OCI-LY7 (cell line): ENCODE data around the gene KHSRP. TPM values are rescaled to one million over a fixed set of nuclear protein-coding genes. Genes with fewer than 3 reads are reported as not detected.

Source experiments
- BruUV-seq: library from RNA; stranded (reverse); fragments of 400-500 nt; replicated peaks from 2 replicates; lab custom pipeline; 2021; lab: Mats Ljungman, UMichigan
- CTCF ChIA-PET: fragments of 300-600 bp; sonication (Branson Sonifier 250); formaldehyde crosslinking; loops from one replicate; lab custom pipeline; 2022; ENCODE audit warnings: antibody characterized with exemption; ENCODE audit not compliant: unreplicated experiment; lab: Charles Lee
- POLR2A ChIA-PET: fragments of 300-600 bp; sonication (Branson Sonifier 250); formaldehyde crosslinking; loops from one replicate; lab custom pipeline; 2022; ENCODE audit warnings: antibody characterized with exemption; lab: Charles Lee
- DNase-seq: peaks from one replicate; pipeline ENCODE4 v3.0.0-alpha.2; 2015; ENCODE audit warnings: low spot score
- H2AFZ ChIP-seq: fragments of 200-600 bp; sonication (generic), shearing (Covaris generic); 2 replicates; pipeline ENCODE4 v1.6.1; 2014; ENCODE audit warnings: mild to moderate bottlenecking, antibody characterized with exemption, low read length, moderate library complexity
- H3K27ac ChIP-seq: fragments of 200-600 bp; sonication (generic); 2 replicates; pipeline ENCODE4 v1.5.1; 2014; ENCODE audit warnings: mixed run types, low read depth, mild to moderate bottlenecking, moderate library complexity, low read length, inconsistent platforms; ENCODE audit not compliant: poor library complexity, severe bottlenecking
- H3K36me3 ChIP-seq: fragments of 200-600 bp; sonication (generic); 2 replicates; pipeline ENCODE4 v1.6.1; 2014; ENCODE audit warnings: mild to moderate bottlenecking, antibody characterized with exemption, low read length, moderate library complexity, mixed read lengths; ENCODE audit not compliant: insufficient read depth
- H3K4me1 ChIP-seq: fragments of 200-600 bp; sonication (generic); 2 replicates; pipeline ENCODE4 v1.5.1; 2014; ENCODE audit warnings: mild to moderate bottlenecking, low read length; ENCODE audit not compliant: insufficient read depth, poor library complexity, severe bottlenecking
- H3K4me2 ChIP-seq: fragments of 200-600 bp; sonication (generic); 2 replicates; pipeline ENCODE4 v1.6.1; 2014; ENCODE audit warnings: mild to moderate bottlenecking, low read length
- H3K4me3 ChIP-seq: fragments of 200-600 bp; sonication (generic); 2 replicates; pipeline ENCODE4 v1.5.1; 2014; ENCODE audit warnings: mild to moderate bottlenecking, low read depth, low read length; ENCODE audit not compliant: poor library complexity, severe bottlenecking
- H3K79me2 ChIP-seq: fragments of 200-600 bp; sonication (generic); 2 replicates; pipeline ENCODE4 v1.6.1; 2016; ENCODE audit warnings: low read depth, mild to moderate bottlenecking, low read length, moderate library complexity, mixed read lengths; ENCODE audit not compliant: insufficient read depth
- H3K9me2 ChIP-seq: fragments of 200-600 bp; sonication (generic); 2 replicates; pipeline ENCODE4 v1.6.1; 2016; ENCODE audit warnings: mild to moderate bottlenecking, low read length, mixed read lengths; ENCODE audit not compliant: insufficient read depth
- H3K9me3 ChIP-seq: fragments of 200-600 bp; sonication (generic); 2 replicates; pipeline ENCODE4 v1.6.1; 2014; ENCODE audit warnings: mild to moderate bottlenecking, mixed run types, low read length, mixed read lengths
- H4K20me1 ChIP-seq: fragments of 200-600 bp; sonication (generic); 2 replicates; pipeline ENCODE4 v1.6.1; 2014; ENCODE audit warnings: mild to moderate bottlenecking, antibody characterized with exemption, low read length, moderate library complexity, mixed read lengths; ENCODE audit not compliant: insufficient read depth
- CTCF ChIP-seq: fragments of 200-600 bp; sonication (generic); conservative IDR thresholded peaks from 2 replicates; pipeline ENCODE4 v1.5.1; 2014; ENCODE audit warnings: mild to moderate bottlenecking, antibody characterized with exemption, low read length, moderate library complexity, mixed read lengths
- EZH2phosphoT487 ChIP-seq: fragments of 200-600 bp; sonication (generic); IDR thresholded peaks from 2 replicates; pipeline ENCODE4 v1.6.1; 2018; ENCODE audit warnings: low read depth, borderline replicate concordance, mild to moderate bottlenecking, mixed run types, antibody characterized with exemption, low read length, moderate library complexity, mixed read lengths
- intact Hi-C: fragments of 100-400 bp; cut with micrococcal nuclease; formaldehyde crosslinking; loops from one replicate; pipeline ENCODE4 v1.10.0; 2022; ENCODE audit not compliant: unreplicated experiment
- total RNA-seq, 2 experiments: library from RNA; depleted of rRNA in 1 of 2; stranded (reverse); fragments of >200 nt in 1 of 2; shearing (Covaris generic) in 1 of 2; gene quantifications; 2 replicates each; pipeline ENCODE4 v1.2.3, GENCODE V29; 2014 to 2022

KHSRP gene
- total RNA-seq, 2 experiments from 2014 or later: 255 to 499 TPM

GRCh38 chr19:6439743-6440142 lies 15.1 kb upstream of the KHSRP start:
- ChIA-PET CTCF (no interaction called here), POLR2A (no interaction called here)
- Histone ChIP-seq H3K4me2 (no peak overlapping the region), H3K9me3 (no peaks in the 10 kb centered on the region), H3K4me3 (no peak overlapping the region), H2AFZ (no peak overlapping the region), H4K20me1 (no peaks in the 10 kb centered on the region), H3K9me2 (no peaks in the 10 kb centered on the region), H3K36me3 (peaks cover 11% of the 10 kb centered on the region), H3K4me1 (no peaks in the 10 kb centered on the region), H3K79me2 (no peaks in the 10 kb centered on the region), H3K27ac (no peak overlapping the region)
- intact Hi-C loops: no loop called here
- DNase-seq: no peak
- no peak for TF ChIP-seq CTCF
- BruUV-seq: no TSS peak

GRCh38 chr19:6433663-6434062 lies 9.1 kb upstream of the KHSRP start, which contains the start of gene SLC25A41:
Gene SLC25A41, minus strand, starts transcription at chr19:6433763. Its CDS starts 70 bp downstream, at chr19:6433693.
- no peaks in the 10 kb centered on the region for H3K36me3 ChIP-seq
- no peak for DNase-seq
- POLR2A ChIA-PET: interaction anchor here (1.1 kb wide), 1 partner anchor 8 kb away, joined by 3 read pairs; no protein-coding TSS in a partner anchor
- no peaks in the 10 kb centered on the region for H3K79me2 ChIP-seq
- CTCF ChIA-PET: no interaction called here
- H3K4me1 ChIP-seq: no peaks in the 10 kb centered on the region
- H2AFZ ChIP-seq: no peak within 1 kb of the TSS
- no TSS peak for BruUV-seq
- intact Hi-C loops: no loop called here
- no peaks in the 10 kb centered on the region for H3K9me3 ChIP-seq
- no peak within 1 kb of the TSS for H3K4me2 ChIP-seq
- H3K27ac ChIP-seq: no peak within 1 kb of the TSS
- no peak for TF ChIP-seq EZH2phosphoT487
- no peak for TF ChIP-seq CTCF
- H4K20me1 ChIP-seq: no peaks in the 10 kb centered on the region
- no peaks in the 10 kb centered on the region for H3K9me2 ChIP-seq
- H3K4me3 ChIP-seq: no peak within 1 kb of the TSS

- H3K9me2 ChIP-seq: no peaks in the 10 kb centered on the region
Measured at GRCh38 chr19:6433165-6433564, 8.6 kb upstream of the KHSRP start.

More at GRCh38 chr19:6433165-6433564, 8.6 kb upstream of the KHSRP start:
- DNase-seq: no peak
- Histone ChIP-seq H3K4me3 (no peak overlapping the region), H3K36me3 (no peaks in the 10 kb centered on the region), H3K9me3 (no peaks in the 10 kb centered on the region), H2AFZ (no peak overlapping the region), H3K4me1 (no peaks in the 10 kb centered on the region), H3K27ac (no peak overlapping the region), H3K4me2 (no peak overlapping the region), H3K79me2 (no peaks in the 10 kb centered on the region), H4K20me1 (no peaks in the 10 kb centered on the region)
- ChIA-PET POLR2A (no interaction called here), CTCF (no interaction called here)
- no TSS peak for BruUV-seq
- TF ChIP-seq CTCF (no peak), EZH2phosphoT487 (no peak)
- intact Hi-C loops: no loop called here
